ENCODE results near the gene NSDHL.

NSDHL gene

DNA sequence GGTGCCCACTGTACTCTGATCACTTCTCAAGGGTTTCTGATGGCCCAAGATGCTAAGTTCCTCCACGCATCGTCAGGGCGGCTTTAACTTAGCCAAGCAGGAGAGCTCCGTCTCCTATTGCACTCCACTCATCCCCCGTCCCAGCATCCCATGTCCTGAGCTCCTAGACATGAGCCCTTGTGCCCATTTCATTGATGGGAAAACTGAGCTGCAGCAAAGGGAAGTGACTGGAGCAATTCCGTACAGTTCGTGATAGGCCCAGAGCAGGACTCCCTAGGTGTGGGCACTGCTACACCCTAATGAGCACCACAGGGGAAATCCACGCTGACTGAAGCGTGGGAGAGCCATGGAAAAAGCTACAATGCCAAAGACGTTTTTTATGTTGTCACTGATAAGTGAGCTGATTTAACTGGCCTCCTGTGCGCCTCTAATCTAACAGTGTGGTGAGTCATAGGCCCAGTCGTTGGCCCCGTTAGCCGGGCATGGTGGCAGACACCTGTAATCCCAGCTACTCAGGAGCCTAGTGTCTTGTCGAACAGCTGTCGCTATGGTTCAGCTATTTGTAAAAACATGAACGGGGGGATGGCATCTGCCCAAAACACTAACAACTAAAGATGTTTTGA is 14.9 kb downstream of the NSDHL start:
- no peak for DNase-seq

DNA sequence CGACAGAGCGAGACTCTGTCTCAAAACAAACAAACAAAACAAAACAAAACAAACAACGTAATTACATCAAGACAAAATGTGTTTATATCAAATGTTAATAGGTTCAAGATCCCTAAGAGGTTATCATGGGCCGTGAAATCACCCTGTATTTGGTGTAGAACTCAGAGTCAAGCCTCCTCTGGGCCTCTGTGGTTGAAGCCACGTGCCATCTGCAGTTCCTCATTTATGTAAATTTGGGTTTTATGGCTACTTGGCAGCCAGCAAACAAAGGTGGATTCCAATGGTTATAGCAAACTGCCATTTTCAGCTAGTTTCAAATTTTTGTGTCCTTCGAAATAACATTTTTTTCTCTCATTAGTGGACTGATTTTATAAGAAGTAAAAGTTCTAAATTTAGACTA is 16.4 kb downstream of the NSDHL start:
- no peak for DNase-seq

DNA sequence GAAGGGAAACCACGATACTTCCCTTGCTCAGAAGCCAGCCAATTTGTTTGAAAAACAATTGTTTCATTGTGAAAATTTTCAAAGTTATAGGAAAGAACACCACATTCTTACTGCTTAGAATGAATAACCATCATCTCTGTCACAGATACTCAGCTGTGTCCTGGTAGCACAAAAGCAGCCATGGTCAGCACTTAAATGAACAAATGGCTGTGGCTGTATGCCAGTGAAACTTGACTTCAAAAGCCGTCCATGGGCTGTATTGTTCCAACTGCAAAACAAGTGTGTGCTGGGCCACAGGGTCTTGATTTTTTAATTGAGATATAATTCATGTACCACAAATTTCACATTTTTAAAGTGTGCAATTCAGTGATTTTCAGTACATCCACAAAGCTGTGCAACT is 19.6 kb downstream of the NSDHL start:
- DNase-seq: no peak

DNA sequence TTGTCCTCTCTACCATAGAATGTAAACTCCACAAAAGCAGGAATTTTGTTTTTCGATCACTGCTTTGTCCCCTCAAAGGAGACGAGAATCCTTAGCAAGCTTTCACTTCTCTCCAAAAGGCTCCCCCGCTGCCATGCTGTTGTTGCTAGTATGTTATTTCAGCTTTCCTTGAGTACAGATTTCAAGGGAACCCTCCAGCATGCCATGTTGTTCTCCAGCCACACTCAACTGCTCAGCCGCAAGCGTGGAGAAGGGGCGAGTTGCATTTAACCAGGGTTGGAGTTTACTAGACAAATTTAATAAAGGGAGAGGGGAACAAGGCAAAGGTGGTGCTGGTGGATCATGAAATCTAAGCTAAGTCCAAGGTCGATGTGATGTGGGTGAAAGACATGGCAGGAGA is 23.1 kb downstream of the NSDHL start:
- no peak for DNase-seq

DNA sequence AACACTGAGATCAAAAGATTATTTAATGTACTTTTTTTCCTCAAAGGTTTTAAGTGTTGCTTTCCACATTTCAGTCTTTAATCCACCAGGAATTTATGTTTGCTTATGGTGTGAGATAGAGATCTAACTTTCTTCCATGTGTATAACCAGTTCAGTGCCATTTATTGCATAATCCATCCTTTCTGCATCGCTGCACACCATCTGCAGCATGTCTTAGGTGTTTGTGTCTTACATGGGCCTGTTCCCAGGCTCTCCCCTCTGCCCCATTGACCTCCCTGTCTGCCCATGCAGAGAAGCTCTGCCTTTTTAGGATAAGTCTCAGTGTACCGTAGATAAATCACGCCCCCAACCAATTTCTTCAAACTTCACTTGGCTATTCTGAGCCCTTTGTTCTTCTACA is 30.3 kb downstream of the NSDHL start:
- DNase-seq: no peak

DNA sequence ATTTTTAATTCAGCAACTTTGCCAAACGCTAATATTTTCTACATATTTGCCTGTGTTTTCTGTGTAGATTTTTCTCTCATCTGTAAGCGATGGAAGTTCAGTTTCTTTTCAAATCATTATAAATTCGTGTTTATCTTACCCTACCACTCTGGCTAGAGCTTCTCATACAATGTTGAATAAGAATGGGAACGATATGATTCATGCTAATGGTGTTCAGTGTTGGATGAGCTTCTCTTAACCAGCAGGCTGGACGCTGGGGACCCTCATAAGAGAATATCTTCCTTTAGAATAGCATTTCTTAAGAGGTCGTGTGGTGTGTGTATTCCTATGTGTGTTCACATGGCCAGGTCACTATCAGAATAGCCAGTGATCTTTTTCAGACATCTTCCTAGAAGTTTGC is 31.0 kb downstream of the NSDHL start:
- no peak for DNase-seq

DNA sequence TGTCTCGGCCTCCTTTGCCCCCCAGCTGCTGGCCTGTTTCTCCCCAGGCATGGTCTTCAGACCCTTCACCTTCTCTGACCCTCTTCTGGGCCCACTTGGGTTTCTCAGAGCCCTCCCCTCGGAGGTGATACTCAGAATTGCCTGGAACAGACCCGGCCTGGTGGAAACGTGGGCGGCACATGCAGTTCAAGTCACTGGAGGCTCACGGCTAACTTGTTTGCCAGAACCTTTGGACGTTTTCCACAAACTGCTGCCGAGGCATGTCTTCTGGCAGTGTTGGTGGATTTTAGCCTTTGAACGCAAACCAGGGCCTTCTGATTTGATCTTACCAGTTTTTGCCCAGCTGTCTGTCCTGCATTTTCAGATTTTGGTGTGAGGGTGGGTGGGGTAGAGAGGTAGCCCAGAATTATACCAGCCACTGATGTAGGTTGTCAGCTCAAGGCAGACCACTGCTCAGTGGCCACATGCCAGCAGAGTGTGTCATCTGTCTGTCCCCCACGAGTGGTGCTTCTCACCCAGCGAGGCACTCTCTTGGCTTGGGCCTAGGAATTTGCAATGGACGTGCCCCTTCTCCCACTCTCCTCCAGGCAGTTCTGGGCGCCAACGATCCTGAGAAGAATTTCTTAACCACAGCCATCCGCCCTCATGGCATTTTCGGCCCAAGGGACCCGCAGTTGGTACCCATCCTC is 34.5 kb downstream of the NSDHL start:
- DNase-seq: no peak

DNA sequence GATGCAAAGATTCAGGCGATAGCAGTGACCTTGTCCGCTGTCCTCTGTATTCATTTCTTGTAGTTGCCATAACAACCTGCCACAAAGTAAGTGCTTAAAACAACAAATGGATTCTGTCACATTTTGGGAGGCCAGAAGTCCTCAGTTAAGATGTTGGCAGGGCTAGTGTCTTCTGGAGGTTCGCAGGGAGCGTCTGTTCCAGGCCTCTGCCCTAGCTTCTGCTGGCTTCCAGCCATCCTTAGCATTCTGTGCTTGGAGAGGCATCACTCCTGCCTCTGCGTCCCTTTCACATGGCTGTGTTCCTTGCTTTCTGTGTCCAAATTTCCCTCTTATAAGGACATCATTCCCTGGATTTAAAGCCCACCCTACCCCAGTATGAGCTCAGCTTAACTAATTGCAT is 35.5 kb downstream of the NSDHL start:
- no peak for DNase-seq

DNA sequence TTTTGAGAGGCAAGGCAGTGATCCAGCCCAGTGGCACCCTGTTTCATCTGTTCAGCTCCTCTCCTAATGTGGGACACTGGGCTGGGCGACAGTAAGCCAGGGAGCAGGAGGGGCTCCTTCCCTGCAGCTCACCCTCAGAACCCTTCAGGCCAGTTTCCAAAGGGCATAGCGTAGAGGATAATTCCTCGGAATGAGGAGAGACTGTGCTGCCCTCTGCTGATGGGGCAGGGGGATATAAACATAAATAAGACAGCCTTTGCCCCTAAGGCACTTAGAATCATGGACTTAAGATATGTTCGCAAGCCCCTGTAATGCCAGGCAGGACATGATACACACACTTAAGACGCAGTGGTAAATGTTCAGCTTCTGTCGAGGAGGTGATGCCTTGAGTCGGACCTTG is 39.1 kb downstream of the NSDHL start:
- no peak for DNase-seq

DNA sequence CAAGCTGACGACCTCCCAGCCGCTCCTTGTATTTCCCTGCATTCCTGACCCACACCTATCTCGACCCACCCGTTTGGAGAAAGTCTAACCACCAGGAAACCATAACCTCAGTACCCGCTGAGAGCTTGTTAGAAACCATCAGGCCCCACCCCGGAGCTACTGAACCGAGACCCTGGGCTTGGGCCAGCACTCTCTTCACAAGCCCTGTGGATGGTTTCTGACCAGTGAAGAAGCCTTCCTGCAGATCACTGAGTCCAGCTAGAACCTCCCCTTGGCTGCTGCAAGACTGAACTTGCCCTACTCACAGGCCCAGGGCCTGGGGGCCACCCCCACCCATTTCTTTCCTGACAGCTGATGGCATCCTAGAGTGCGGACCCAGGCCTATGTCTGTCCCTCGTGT is 40.4 kb downstream of the NSDHL start:
- no peak for DNase-seq

DNA sequence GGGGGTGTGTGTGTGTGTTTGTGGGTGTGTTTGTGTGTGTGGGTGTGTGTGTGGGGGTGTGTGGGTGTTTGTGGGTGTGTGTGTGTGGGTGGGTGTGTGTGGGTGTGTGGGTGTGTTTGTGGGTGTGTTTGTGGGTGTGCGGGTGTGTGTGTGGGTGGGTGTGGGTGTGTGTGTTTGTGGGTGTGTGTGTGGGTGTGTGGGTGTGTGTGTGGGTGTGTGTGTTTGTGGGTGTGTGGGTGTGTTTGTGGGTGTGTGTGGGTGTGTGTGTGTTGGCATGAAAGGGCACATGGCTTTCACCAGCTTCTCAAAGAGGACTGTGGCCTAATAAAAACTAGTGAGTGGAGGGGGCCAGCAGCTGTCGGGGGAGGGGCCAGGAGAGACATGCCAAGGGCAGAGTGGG is 41.7 kb downstream of the NSDHL start:
- DNase-seq: no peak

DNA sequence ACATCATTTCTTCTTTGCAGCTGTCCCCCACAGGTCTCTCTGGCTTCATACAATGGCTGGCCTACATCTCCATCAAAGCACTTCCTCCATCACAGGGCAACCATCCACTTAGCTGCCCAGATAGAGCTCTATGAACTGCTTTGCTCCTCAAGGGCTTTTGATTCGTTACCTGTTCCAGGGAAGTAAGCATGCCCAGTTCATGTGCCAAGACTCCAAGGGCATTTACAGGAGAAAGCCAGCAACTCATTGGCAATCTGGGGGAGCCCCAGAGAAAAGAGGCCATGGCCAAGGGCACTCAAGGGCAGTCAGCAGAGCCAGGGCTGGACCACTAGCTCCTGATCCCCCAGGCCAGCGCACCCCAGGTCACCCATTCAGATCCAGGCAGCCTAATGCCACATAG is 42.5 kb downstream of the NSDHL start:
- no peak for DNase-seq

DNA sequence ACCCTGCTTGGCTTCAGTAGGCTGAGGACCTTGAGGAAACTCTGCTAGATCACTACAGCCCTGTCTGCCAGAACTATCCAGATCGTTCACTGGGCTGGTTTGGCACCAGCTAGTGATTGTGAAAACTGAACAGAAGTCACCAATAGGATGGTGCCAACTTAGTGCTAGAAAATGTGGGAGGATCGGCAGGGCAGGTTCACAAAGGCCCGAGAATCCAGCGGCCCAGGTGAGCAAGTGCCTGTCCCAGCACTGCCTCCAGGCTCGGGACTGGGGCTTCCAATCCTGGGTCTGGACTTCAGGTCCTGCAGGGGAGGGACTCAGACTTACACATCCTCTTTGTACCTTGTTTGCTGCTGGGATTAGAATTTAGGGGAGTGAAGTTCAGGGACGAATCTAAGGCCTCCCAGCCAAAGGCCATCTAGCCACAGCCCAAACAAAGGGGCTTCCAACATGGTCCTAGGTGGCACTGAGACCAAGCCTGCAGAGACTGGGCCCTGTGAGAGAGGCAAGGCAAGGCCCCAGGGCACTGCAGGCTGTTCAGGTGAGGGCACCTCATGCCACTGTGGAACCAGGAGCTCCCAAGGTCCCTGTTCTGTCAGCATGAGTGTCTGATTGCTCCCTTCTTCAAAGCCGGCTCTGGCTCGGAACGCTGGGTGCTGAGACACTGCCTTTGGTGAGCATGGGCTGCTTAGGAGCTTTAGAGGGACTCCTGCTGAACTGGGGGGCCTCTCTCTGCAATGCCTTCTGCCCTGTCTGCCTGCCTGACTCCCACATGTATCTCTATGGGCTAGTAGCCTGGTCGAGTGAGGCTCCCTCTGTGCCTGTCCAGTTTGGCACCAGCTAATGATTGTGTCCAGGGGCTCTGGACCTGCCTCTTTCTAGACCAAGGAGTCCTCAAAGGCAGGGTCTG is 46.3 kb downstream of the NSDHL start:
- no peak for DNase-seq

DNA sequence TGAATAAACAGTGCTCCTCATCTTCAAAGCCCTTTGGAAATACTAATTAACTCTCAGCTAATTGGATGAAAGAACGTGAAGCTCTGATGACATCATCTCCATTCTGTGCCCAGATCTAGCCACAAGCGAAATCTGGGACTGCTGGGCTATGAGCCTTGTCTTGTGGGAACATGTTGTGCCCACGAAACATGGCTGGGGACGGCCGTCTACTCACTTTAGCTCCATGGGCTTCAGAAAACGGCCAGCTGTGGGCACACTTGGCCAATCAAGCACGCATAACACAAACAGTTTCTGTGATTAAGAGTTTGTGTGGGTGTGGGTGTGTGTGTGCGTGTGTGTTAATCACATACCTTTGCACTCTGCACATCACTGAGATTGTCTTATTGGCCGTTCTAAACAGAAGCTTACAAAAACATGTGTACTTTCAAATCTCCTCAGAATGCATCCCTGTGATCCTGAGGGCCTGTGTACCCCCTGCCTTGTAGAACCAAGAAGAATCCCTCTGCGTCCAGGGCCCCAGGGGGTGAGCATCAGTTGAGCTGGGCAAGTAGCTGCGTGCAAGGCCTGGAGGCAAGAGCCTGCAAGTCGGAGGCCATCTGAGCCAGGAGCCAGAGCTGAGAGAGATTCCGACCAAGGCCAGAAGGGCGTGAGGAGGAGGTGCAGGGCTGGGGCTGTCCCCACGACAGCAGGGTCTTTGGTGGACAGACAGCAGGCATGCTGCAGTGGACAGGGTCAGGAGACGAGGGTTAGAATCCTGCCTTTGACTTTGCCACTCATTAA is 48.3 kb downstream of the NSDHL start:
- DNase-seq: no peak

DNA sequence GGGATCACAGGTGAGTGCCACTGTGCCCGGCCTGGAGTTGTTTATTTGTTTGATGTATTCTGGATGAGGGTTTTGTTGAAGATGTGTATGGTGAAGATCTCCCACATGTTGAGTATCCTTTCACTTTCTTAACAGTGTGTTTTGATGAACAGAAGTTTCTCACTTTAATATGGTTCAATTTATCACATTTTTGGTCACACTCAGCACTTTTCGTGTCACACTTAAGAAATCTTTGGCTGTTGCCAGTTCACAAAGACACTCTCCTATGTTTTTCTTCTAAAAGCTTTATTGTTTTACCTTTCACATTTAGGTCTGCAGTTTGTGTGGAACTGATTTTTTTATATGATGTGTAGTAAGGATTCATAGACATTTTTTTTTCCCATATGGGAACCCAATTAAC is 50.4 kb downstream of the NSDHL start:
- no peak for DNase-seq

DNA sequence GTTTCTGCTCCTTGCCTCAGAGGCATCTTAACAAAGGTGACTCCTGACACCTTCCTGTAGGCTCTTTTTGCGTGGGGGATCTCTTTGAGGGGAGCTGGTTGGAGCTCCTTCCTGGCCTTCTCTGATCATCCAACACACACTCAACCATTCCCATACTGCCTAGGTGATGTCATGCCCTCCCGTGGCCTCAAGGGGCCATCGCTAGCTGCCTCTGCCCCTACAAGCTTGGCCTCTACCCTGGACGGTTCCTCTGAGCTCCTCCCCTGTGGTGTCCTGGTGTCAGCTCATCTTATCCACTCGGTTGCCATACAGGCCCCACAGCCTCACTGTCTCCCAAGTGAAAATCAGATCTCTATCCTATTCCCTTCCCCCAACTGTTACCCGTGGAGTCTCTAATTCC is 53.3 kb downstream of the NSDHL start:
- no peak for DNase-seq

DNA sequence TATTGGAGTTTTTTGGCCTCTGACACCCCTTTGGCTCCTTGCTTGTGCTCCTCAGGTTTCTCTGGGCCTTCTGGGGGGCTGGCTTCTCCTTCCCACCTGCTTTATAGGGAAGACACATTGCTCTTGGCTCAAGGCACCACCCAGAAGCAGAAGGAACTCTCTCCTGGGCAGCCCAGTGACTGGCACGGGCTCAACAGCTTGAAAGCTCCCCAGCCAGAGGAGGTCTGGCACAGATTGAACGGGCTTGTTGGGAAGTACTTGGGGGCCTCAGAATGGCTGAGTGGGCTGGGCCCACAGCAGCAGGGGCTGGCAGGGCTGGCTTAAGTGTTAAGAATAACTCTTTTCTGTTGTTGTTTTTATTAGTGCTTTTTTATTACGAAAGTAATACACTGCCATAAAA is 55.9 kb downstream of the NSDHL start:
- no peak for DNase-seq

DNA sequence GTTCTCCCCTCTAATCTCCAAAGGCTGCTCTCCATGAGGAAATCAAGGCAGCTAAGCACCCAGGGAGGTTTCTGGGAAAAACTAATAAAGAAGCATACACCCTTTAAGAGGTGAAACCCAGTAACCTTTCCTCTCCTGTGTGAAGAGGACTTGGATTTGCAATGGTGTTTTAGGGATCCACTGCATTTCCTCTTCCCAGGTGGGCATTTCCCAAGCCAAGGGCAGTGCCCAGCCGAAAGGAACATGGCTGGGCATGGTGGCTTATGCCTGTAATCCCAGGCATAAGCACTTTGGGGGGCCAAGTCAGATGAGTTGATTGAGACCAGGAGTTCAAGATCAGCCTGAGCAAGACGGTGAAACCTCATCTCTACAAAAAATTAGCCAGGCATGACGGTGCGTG is 61.6 kb downstream of the NSDHL start:
- no peak for DNase-seq

DNA sequence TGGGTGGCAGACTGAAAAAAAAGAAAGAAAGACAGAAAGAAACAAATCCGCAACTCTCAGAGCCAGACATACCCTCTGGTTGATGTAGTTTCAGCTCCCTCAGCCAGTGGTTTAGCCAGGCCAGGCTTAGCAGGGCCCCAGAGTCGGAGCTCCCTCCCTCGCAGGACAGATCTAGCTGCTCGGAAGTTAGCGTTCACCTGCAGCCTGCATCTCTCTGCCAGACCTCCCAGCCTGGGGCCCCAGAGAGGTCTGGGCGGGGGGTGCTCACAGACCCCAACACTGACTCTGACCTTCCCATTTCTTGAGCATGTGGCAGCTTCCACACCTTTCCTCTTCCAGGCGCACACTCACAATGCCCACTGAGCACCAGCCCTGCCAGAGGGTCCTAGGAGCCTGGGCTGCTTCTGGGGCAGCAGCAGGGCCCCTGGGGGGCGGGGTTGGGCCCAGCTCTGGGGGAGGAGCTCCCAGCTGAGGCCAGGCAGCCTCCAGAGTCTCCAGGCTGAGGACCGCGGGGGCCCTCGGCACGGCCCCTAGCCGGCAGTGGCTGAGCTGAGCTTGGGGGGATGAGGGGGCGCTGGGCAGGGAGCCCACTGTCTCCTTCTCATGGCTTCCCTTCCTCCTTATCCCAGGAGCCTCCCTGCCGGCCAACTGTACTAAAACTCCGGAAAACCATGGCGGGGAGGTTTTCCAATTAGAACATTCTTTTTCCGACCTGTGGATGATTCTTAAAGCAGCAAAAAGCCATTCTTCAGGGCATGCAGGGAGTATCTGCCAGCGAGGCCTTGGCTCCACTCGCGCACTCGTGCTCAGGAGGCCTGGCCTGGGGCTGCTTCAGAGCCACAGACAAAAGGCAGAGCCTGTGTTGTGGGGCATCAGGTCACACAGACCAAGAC is 62.4 kb downstream of the NSDHL start:
- DNase-seq: no peak

DNA sequence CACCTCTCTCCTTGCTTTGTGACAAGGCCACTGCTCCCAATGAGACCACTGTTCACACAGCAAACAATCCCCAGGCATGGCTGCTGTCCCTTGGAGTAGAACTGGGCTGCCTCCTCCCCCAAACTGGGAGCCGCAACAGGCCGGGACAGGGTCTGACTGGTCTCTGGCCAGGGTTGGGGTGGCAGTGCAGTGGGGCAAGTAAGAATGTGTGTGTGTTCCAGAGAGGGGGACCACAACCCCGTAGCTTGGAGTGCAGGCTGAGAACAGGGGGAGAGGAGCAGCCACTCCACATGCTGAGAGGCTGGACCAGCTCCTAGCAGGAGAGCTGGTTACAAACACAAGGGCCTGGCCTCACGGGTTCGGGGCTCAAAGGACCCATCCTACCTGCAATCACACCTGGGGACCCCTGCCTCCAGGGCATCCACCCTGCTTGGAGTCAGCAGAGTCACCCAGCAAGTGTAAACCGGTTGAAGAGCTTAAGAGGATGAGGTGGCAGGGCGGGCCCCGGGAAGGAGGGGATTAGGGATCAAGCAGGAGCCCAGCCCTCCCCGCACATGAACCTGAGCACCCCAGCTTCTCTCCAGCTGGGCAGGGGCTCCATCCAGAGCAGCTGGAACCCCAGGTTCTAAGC is 63.2 kb downstream of the NSDHL start:
- no peak for DNase-seq

DNA sequence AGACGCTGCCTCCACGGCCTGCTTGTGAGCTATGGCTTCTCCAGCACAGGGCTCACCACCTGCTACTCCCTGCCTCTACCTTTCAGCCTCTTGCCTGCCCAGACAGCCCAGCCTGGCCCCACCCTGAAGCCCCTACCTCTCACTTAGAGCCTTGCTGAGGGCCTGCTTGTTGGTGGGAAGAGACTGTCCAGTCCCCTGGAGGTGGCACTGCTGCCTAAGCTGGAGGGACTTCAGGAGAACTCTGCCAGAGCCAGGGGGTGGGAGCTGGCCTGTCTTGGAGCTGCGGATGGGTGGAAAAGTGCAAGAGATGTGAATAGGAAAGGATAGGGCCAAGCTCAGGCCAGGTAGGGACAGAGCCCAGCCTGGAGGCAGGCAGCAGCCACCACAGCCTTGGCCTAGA is 64.3 kb downstream of the NSDHL start:
- no peak for DNase-seq
